CD4-positive, alpha-beta T cell treated with Interleukin-4 for 4 hours (primary cell): Measurements from ENCODE around the gene ZNF84.
A peak's percentile ranks its signal among the peaks of the same experiment; 100 is the strongest.

Experiments used
- DNase-seq: peaks from one replicate; pipeline ENCODE4 v3.0.0-alpha.2; 2020

Gene ZNF84

GRCh38 chr12:133037207-133038005, at the start of gene ZNF84:
TSS of gene ZNF84 (plus strand) at chr12:133037509. CDS start at chr12:133041468, 3,959 bp downstream.
- DNase-seq: peak; percentile 99

DNA sequence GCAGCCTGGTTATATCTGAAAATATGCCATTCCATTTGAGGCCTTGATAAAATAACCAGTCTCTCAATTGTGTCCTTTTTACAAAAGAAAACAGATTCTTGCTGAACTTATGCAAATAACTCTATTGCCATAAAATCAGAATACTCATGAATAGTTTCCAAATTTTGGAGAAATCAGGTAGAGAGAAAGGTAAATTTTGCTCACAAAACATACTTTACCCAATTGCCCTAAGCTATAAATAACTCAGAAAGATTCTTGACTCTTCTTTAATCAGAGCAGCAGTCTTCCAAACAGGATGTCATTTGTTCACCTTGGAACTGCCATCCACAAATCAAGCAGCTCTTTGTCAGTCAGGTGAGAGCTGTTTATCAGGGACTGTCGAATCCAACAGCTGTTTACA, 38.6 kb upstream of the ZNF84 start:
- DNase-seq: no peak

DNA sequence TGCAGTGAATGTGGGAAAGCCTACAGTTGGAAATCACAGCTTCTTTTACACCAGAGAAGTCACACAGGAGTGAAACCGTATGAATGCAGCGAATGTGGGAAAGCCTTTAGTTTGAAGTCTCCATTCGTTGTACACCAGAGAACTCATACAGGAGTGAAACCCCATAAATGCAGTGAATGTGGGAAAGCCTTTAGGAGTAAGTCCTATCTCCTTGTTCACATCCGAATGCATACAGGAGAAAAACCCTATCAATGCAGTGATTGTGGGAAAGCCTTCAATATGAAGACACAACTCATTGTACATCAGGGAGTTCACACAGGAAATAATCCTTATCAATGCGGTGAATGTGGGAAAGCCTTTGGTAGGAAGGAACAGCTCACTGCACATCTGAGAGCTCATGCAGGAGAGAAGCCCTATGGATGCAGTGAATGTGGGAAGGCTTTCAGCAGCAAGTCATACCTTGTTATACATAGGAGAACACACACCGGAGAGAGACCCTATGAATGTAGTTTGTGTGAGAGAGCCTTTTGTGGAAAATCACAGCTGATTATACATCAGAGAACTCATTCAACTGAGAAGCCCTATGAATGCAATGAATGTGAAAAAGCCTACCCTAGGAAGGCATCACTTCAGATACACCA, 26.5 kb upstream of the ZNF84 start:
- no peak for DNase-seq

DNA sequence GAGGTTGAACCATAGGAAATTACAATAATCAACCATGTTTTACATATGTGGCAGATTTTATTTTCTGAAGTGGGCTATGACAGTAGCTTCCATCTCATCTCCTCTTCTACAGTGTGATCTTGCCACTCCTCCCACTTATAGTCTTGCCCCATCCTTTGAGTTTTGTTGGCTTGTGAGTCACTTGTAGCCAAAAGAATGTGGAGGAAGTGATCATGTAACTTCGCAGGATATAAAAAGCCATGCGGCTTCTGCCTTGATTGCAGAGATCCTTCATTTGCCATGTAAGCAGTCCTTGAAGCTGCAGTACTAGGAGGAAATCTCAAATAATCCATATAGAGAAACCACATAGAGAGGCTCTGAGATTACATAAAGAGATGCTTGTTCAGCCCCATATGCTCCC, 13.7 kb upstream of the ZNF84 start:
- no peak for DNase-seq

- DNase-seq: no peak
Measured at GRCh38 chr12:133026996-133027395, 10.3 kb upstream of the ZNF84 start.

GRCh38 chr12:133038118-133038709, 905 bp downstream of the ZNF84 start:
- DNase-seq: no peak

- no peak for DNase-seq
Measured at GRCh38 chr12:133046698-133047097, 9.4 kb downstream of the ZNF84 start.

- DNase-seq: no peak
Measured at GRCh38 chr12:133057446-133057845, 20.1 kb downstream of the ZNF84 start.

- DNase-seq: no peak
Measured at GRCh38 chr12:133058203-133059113, 21.1 kb downstream of the ZNF84 start.

DNA sequence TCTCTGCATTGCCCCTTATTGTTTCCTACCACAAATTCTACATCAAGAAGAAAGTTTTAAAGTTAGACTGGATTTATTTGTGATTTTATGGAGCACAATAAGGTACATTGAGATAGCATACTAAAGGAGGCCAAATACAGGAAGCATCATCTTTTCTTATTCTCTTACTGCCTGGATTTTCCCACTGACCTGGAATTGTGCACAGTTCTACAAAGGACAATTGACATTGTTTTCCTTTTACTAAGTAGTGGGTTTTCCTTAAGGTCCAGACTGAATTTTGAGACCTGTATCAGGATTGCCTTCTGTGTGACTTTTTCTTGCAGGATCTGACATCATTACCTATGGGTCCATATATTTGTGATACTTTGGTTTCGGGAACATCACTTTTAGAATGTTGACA, 24.6 kb downstream of the ZNF84 start:
- DNase-seq: no peak

DNA sequence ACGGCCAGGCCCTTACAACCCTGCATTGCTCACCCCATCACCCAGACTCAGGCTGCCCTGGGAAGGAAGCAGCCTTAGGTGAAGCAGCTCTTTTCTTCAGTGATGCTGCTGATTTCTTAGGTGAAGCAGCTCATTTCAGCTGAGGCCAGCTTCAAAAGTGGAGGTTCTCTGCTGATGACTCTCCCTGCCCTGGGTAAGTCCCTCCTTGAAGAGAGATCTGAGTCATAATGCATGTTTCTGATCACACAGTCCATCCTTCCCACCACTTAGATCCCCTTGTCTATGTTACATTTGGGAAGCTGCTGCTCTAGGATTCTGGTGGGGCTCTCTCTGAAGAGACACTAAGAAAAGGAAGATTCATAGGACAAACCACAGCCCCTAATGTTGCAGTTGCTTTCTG, 26.2 kb downstream of the ZNF84 start:
- no peak for DNase-seq

GRCh38 chr12:133073836-133074235, 36.5 kb downstream of the ZNF84 start:
- no peak for DNase-seq

DNA sequence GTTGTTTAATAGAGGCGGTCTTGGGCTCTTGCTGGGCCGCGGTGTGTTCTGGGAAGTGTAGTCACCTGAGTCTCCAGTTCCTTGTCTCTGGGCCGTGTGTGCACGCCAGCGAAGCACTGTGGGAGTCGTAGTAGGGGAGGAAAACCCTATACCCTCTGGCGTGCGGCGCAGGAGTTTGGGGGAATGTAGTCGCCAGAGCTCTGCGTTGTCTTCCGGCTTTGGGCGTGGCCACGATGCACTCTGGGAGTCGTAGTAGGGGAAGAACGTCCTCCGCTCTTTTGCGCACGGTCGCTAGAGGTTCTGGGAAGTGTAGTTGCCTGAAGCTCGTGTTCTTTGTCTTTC, 42.7 kb downstream of the ZNF84 start:
- DNase-seq: peak; percentile 98

DNA sequence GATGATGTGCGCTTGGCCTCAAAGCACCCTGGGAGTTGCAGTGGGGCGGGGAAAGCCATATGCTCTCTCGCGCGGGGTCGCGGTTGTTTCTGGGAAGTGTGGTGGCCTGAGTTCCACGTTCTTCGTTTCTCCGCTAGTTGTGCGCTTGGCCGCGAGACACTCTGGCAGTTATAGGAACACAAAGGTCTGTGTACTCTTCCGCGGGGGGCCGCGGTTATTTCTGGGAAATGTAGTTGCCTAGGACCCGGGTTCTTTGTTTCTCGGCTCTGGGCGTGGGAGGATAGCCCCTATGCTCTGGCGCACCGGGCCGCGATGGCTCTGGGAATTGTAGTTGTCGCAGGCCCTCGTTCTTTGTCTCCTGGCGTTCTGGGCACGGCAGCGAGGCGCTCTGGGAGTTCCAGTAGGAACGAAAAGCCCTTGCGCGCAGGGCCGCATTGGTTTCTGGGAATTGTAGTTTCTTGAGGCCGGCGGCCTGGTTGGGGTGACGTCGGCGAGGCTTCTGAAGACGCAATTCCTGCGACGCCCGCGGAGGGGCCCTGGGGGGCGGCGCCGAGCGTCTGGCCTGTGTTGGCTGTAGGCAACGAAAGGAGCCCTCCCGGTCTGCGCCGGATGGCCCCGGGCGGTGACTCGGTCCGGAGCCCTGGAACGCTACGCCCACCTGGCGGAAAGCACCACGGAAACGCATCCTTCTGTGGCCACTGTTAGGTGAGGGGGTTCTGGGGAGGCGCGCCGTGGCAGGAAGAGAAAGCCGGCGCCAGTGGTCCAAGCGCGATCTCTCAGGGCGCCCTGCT, 43.3 kb downstream of the ZNF84 start, which contains the start of gene ZNF140:
Gene ZNF140, plus strand, starts transcription at position 556 of the 791 bp plus-strand sequence. CDS start 398 bp downstream, outside the sequence.
- DNase-seq: peak; percentile 96

DNA sequence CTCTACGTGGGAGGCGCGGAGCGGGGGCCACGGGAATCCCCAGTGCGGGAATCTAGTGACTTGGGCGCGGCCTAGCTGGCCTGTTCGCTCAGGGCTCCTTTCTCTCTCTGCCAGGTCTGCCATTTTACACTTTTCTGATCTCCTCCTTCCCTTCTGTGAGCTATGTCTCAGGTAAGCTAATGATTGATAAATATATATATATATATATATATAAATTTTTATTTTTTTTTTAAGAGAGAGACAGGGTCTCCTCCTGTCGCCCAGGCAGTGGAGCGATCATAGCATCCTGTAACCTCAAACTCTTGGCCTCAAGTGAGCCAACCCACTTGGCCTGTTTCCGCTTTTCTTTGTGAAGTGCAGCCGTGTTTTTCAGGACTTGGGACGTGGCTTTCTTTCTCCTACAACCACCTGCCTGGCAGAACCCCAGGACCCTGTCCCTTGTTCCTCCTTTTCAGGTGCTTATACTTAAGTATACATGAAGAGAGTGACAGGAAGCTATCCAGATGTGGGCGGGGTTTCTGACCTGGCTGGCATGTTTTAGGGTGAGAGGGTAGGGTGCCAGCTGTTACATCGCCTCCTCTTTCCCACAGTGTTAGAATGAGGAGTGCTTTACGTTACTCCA, 44.0 kb downstream of the ZNF84 start:
- no peak for DNase-seq

DNA sequence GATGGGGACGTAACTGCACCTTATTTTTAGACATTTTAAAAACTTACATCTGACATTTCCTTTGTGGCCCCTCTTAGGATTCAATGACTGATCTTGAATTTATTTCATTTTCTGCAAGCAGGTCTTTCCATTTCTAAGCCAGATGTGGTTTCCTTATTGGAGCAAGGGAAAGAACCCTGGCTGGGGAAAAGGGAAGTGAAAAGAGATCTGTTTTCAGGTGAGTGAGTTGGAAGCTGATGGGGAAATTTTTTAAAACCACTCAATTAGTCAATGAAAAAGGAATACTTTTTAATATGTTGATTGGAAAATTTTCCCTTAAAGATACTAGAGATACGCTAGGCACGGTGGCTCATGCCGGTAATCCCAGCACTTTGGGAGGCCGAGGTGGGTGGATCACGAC, 46.0 kb downstream of the ZNF84 start:
- DNase-seq: no peak

DNA sequence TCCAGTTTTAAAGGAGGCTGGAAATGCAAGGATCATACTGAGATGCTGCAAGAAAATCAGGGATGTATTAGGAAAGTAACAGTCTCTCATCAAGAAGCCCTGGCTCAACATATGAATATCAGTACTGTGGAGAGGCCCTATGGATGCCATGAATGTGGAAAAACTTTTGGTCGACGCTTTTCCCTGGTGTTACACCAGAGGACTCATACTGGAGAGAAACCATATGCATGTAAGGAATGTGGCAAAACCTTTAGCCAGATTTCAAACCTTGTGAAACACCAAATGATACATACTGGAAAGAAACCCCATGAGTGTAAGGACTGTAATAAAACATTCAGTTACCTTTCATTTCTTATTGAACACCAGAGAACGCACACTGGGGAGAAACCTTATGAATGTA, 68.3 kb downstream of the ZNF84 start:
- DNase-seq: no peak

DNA sequence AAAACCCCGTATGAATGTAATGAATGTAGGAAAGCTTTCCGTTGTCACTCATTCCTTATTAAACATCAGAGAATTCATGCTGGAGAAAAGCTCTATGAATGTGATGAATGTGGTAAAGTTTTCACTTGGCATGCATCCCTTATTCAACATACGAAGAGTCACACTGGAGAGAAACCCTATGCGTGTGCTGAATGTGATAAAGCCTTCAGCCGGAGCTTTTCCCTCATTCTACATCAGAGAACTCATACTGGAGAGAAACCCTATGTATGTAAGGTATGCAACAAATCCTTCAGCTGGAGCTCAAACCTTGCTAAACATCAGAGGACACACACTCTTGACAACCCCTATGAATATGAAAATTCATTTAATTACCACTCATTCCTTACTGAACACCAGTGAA, 68.9 kb downstream of the ZNF84 start:
- no peak for DNase-seq

GRCh38 chr12:133107121-133107520, 69.8 kb downstream of the ZNF84 start:
- no peak for DNase-seq

GRCh38 chr12:133108150-133108549, 70.8 kb downstream of the ZNF84 start:
- no peak for DNase-seq
